ENCODE results near the gene PEX5. TPM values are rescaled to one million over a fixed set of nuclear protein-coding genes. Genes with fewer than 3 reads are reported as not detected.

The PEX5 gene
- total RNA-seq, 4 donors from 2014 or later, result 58.1 to 70.6 (median 65.7) TPM

DNA sequence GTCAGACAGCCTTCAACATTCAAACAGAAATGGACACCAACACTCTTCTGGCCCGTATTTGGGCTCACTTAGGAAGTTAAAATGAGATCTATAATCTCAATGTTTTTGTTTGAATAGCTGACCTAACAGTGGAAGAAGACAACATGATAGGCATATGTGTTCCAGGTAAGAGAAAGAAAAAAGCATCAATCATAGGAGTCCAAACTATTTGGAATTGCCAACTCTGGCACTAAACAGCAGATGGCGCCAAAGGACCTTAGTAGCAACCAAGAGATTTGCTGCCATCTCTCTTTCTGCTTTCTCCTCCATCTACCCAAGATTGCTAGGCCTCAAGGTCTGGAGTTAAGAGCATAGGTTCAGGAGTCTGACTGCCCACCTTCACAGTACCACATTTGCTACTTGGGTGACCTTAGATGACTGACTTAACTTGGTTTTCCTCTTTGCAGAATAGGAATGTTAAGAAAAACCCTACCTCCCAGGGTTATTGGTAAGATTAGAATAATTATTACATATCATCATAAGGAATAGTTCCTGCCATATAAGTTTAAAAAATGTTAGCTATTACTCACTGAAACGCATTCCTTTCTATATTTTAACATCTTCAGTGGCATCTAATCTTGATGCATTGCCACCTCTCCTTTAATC, 30.2 kb downstream of the PEX5 start:
- Histone ChIP-seq H3K27me3 (no peaks in the 10 kb centered on the region), H3K36me3 (no peaks in the 10 kb centered on the region), H3K9me3 (peaks cover 0 to 2% (median 0%) of the 10 kb centered on the region in 4 donors), H3K4me3 (no peak overlapping the region), H3K4me1 (no peaks in the 10 kb centered on the region), H3K27ac (no peak overlapping the region)
- TF ChIP-seq POLR2A (IDR thresholded peaks at IDR 0.05), result no peak
- TF ChIP-seq, protein P1, sequence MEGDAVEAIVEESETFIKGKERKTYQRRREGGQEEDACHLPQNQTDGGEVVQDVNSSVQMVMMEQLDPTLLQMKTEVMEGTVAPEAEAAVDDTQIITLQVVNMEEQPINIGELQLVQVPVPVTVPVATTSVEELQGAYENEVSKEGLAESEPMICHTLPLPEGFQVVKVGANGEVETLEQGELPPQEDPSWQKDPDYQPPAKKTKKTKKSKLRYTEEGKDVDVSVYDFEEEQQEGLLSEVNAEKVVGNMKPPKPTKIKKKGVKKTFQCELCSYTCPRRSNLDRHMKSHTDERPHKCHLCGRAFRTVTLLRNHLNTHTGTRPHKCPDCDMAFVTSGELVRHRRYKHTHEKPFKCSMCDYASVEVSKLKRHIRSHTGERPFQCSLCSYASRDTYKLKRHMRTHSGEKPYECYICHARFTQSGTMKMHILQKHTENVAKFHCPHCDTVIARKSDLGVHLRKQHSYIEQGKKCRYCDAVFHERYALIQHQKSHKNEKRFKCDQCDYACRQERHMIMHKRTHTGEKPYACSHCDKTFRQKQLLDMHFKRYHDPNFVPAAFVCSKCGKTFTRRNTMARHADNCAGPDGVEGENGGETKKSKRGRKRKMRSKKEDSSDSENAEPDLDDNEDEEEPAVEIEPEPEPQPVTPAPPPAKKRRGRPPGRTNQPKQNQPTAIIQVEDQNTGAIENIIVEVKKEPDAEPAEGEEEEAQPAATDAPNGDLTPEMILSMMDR (IDR thresholded peaks at IDR 0.05), result peak; percentile 65 to 85 (median 80)
- DNase-seq (ENCODE audit: low spot score in 2 of 2), result peak; percentile 49 to 81
- WGBS, 2 donors, result 15 to 19% methylated on average over 3 of the region's 3 CpGs

DNA sequence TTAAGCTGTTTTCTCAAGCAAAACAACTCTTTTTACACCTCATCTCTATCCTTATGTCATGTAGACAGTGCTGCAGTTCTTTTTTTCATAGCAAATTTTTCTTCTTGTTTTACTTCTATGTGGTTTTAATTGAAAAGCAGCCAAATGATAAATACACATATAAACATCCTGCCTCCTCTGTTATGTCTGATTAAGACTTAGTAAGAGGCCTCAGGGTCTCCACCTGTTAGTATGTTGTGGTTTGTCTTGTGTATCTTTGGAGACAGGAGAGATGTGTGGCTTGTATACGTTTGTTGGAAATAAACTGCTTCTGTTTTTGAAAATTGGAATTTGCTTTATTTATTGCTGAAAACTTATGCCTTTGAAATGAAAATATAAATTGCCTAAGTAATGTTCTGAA, 32.0 kb downstream of the PEX5 start:
- Histone ChIP-seq H3K9me3 (no peaks in the 10 kb centered on the region), H3K27ac (no peak overlapping the region), H3K27me3 (no peaks in the 10 kb centered on the region), H3K4me3 (no peak overlapping the region), H3K4me1 (no peaks in the 10 kb centered on the region), H3K36me3 (no peaks in the 10 kb centered on the region)
- no peak for TF ChIP-seq EP300 (IDR thresholded peaks at IDR 0.05)
- no peak for TF ChIP-seq POLR2A (IDR thresholded peaks at IDR 0.05)
- TF ChIP-seq, protein P1 (IDR thresholded peaks at IDR 0.05), result no peak
- no peak for DNase-seq (ENCODE audit: low spot score in 2 of 2)
- 76 to 90% methylated on average over 1 of the region's 1 CpG for WGBS, 2 donors

DNA sequence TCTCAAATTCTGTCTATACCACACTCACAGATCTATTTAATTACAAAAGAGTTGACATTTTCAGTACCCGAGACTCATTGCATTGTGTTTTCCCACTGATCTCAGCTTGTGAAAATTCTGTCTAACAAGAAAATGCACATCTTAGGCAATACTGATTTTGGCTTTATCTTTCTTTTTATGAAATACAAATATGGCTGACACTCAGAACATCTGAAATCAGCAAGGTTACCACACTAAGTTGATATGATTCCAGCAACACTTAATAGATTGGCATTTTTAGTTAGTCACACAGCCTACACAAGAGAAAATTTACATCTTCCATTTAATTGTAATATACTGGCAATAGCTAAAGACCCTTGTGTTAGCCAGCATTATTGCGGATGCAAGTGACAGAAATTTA, 40.3 kb downstream of the PEX5 start:
- no peak for TF ChIP-seq POLR2A (IDR thresholded peaks at IDR 0.05)
- TF ChIP-seq, protein P1 (IDR thresholded peaks at IDR 0.05), result no peak
- TF ChIP-seq EP300 (IDR thresholded peaks at IDR 0.05), result no peak
- no peak for DNase-seq (ENCODE audit: low spot score in 2 of 2)
- no peak overlapping the region for H3K4me3 ChIP-seq
- H3K36me3 ChIP-seq, result no peaks in the 10 kb centered on the region
- H3K27me3 ChIP-seq, result no peaks in the 10 kb centered on the region
- H3K9me3 ChIP-seq, result peaks cover 0 to 6% (median 0%) of the 10 kb centered on the region in 4 donors
- H3K27ac ChIP-seq, result no peak overlapping the region
- WGBS, 2 donors, result 71 to 77% methylated on average over 2 of the region's 2 CpGs
- no peaks in the 10 kb centered on the region for H3K4me1 ChIP-seq

DNA sequence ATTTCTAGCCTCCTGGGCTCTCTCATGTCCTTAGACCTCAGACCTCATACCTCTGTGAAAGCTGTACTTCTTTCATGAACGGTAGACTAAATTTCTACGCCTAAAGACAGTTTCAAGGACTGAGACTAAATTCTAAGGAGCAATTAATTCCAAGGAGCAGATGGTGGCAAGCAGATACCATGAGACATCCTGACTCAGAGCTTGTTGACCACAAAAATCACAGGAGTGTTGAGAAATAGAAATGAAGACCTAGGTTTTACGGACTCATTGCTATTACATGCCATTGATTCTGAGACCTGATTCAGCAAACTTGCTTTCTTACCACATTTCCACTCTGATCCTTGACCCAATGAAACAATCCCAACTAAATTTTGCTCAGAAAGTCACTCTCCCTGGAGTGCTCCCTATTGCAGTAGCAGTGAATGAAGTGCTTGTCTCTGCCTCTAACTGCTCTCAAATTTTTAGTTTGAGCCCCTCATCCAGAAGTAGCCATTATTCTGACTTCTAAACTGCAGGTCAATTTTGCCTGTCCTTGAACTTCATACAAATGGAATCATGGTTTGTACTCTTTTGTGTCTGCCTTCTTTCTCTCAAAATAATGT, 52.0 kb downstream of the PEX5 start:
- no peaks in the 10 kb centered on the region for H3K36me3 ChIP-seq
- peaks cover 0 to 4% (median 0%) of the 10 kb centered on the region in 4 donors for H3K9me3 ChIP-seq
- no peaks in the 10 kb centered on the region for H3K4me1 ChIP-seq
- no peak overlapping the region for H3K27ac ChIP-seq
- 91 to 92% methylated on average over 3 of the region's 3 CpGs for whole genome bisulfite sequencing, 2 donors
- no peak for DNase-seq (ENCODE audit: low spot score in 2 of 2)
- TF ChIP-seq, protein P1 (IDR thresholded peaks at IDR 0.05), result no peak
- TF ChIP-seq POLR2A (IDR thresholded peaks at IDR 0.05), result no peak
- TF ChIP-seq EP300 (IDR thresholded peaks at IDR 0.05), result no peak
- no peaks in the 10 kb centered on the region for H3K27me3 ChIP-seq
- no peak overlapping the region for H3K4me3 ChIP-seq
